LHCN-M2 (cell line): ENCODE results near the gene SCNN1B. TPM values are rescaled to one million over a fixed set of nuclear protein-coding genes. Genes with fewer than 3 reads are reported as not detected.
"Not testable (repeated sequence)": the region's sequence is repeated elsewhere in the genome, so short reads cannot be mapped to it uniquely, and the experiment has no call there.

Source experiments
- DNase-seq: peaks from one replicate; pipeline ENCODE4 v3.0.0-alpha.2; 2012; ENCODE audit warnings: low read depth
- total RNA-seq: library from RNA; depleted of rRNA; stranded (reverse); fragments of >200 nt; gene quantifications from 2 replicates; pipeline ENCODE4 v1.2.3, GENCODE V29; 2014

Gene SCNN1B
- total RNA-seq, 1 experiment from 2014 or later: not detected

GRCh38 chr16:23288726-23289512 lies 13.2 kb upstream of the SCNN1B start:
- DNase-seq: no peak

GRCh38 chr16:23290189-23291062 lies 11.7 kb upstream of the SCNN1B start:
- no peak for DNase-seq

- no peak for DNase-seq
These were observed 9.1 kb upstream of the SCNN1B start for GRCh38 chr16:23293016-23293415.

- DNase-seq: no peak
These were observed 7.8 kb upstream of the SCNN1B start for GRCh38 chr16:23294260-23294659.

GRCh38 chr16:23296994-23297393 lies 5.1 kb upstream of the SCNN1B start:
- DNase-seq: no peak

GRCh38 chr16:23298290-23298915 lies 3.7 kb upstream of the SCNN1B start:
- no peak for DNase-seq

GRCh38 chr16:23299815-23300214 lies 2.3 kb upstream of the SCNN1B start:
- not testable (repeated sequence) for DNase-seq

- DNase-seq: no peak
These were observed 654 bp upstream of the SCNN1B start for GRCh38 chr16:23301251-23302044.

GRCh38 chr16:23303685-23304084 lies 1.6 kb downstream of the SCNN1B start:
- no peak for DNase-seq

GRCh38 chr16:23304620-23305019 lies 2.5 kb downstream of the SCNN1B start:
- no peak for DNase-seq

- DNase-seq: no peak
These were observed 4.3 kb downstream of the SCNN1B start for GRCh38 chr16:23306199-23307100.

- DNase-seq: no peak
These were observed 8.1 kb downstream of the SCNN1B start for GRCh38 chr16:23310217-23310616.

GRCh38 chr16:23310744-23311143 lies 8.6 kb downstream of the SCNN1B start:
- no peak for DNase-seq

GRCh38 chr16:23316232-23316631 lies 14.1 kb downstream of the SCNN1B start:
- DNase-seq: no peak

- no peak for DNase-seq
These were observed 14.6 kb downstream of the SCNN1B start for GRCh38 chr16:23316634-23317265.

GRCh38 chr16:23317266-23317661 lies 15.2 kb downstream of the SCNN1B start:
- DNase-seq: no peak

GRCh38 chr16:23317751-23318150 lies 15.6 kb downstream of the SCNN1B start:
- no peak for DNase-seq

GRCh38 chr16:23318639-23319038 lies 16.5 kb downstream of the SCNN1B start:
- no peak for DNase-seq

- no peak for DNase-seq
These were observed 17.9 kb downstream of the SCNN1B start for GRCh38 chr16:23319861-23320615.
